Cortex of kidney (tissue), 1 donor: ENCODE results near the gene ISG15.
"Not testable (repeated sequence)": the region's sequence is repeated elsewhere in the genome, so short reads cannot be mapped to it uniquely, and the experiment has no call there.

Experiments
- DNase-seq: peaks from one replicate; lab custom pipeline; 2025; lab: John Stamatoyannopoulos, UW

Gene ISG15

DNA sequence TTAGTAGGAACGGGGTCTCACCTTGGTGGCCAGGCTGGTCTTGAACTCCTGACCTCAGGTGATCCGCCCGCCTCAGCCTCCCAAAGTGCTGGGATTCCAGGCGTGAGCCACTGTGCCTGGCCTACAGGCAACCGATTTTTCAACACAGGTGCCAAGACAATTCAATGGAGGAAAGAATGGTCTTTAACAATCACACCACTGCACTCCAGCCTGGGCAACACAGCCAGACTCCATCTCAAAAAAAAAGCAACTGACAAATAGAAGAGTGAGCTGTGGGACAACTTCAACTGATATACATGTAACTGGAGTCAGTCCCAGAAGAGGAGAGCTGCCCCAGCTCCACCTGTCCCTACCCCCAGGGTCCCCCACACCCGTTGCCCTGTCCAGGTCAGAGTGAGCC, 18.8 kb upstream of the ISG15 start:
- DNase-seq, result not testable (repeated sequence)

DNA sequence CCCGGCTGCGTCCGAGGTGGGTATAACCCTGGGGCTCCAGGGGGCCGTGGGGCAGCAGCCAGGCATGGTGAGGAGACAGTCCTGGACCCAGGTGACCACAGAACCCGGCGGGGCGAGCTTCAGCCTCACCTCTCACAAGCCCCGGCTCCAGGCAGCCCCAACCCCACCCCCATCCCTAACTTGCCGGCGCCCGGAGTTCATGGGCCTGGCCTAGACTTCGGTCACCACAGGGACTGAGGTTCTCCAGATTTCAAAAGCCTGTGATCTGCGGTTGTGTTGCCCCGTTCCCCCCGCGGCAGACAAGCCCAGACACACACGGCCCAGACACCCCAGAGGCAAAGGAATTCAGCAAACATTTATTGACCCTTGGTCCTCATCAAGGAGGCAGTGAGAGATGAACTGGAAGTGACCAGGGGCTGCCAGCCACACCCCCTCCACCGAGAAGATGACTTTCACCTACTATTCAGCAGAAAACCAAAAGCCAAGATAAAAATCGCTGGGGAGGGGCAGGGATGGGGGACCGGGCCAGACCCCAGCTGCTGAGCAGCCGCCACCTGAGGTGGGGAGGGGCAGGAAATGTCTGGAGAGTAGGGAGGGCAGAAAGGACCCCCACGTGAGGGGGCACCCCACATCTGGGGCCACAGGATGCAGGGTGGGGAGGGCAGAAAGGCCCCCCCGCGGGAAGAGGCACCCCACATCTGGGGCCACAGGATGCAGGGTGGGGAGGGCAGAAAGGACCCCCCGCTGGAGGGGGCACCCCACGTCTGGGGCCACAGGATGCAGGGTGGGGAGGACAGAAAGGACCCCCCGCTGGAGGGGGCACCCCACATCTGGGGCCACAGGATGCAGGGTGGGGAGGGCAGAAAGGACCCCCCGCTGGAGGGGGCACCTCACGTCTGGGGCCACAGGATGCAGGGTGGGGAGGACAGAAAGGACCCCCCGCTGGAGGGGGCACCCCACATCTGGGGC, 17.3 kb upstream of the ISG15 start:
- no peak for DNase-seq

DNA sequence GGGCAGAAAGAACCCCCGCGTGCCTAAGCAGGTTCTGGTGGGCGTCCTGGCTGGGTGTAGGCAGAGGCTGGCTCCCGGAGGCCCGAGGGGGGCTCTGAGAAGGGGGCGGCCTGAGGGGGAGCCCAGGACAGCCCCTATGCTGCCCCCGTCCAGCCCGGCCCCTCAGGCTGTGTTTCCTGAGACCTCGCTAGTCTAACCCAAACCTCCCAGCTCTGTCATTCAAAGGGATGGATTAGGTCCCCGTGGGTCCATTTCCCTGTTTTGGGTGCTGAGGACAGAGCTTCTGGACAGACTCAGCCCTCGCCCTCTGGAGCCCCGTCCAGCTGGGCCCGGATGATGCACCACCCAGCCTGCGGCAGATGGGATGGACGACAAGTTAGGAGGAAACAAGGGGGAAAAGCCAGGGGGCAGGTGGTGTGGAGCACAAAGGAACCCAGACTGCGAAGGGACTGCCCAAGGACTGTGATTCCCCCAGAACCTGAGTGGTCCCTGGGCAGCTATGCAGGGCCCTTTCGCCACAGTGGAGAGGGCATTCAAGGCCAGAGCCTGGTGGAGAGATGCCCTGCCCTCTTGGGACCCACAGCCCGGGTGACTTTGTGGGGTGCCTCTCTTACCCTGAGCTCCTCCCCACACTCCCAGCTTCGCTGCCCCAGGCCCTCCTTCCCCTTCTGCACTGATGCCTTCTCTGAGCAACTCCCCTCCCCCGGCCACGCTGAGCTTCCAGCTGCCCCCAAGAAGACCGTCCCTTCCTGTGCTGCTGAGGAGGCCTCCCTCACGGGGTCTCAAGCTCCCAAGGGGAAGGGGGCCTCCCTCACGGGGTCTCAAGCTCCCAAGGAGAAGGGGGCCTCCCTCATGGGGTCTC, 16.2 kb upstream of the ISG15 start:
- DNase-seq, result no peak

- DNase-seq, result no peak
These were observed 15.6 kb upstream of the ISG15 start for GRCh38 chr1:997713-997992.

- no peak for DNase-seq
These were observed 15.1 kb upstream of the ISG15 start for GRCh38 chr1:997993-998744.

DNA sequence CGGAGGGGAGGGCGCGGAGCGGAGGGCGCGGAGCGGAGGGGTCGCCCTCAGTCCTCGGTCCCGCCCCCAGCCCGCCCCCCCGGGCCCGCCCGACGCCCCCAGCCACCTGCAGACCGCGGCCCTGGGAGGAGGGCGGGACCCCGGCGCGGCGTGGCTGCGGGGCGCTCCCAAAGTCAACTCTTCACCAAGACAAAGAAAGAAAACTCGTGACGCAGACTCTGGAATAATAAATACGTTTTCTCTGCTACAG, 14.6 kb upstream of the ISG15 start:
- DNase-seq, result no peak

DNA sequence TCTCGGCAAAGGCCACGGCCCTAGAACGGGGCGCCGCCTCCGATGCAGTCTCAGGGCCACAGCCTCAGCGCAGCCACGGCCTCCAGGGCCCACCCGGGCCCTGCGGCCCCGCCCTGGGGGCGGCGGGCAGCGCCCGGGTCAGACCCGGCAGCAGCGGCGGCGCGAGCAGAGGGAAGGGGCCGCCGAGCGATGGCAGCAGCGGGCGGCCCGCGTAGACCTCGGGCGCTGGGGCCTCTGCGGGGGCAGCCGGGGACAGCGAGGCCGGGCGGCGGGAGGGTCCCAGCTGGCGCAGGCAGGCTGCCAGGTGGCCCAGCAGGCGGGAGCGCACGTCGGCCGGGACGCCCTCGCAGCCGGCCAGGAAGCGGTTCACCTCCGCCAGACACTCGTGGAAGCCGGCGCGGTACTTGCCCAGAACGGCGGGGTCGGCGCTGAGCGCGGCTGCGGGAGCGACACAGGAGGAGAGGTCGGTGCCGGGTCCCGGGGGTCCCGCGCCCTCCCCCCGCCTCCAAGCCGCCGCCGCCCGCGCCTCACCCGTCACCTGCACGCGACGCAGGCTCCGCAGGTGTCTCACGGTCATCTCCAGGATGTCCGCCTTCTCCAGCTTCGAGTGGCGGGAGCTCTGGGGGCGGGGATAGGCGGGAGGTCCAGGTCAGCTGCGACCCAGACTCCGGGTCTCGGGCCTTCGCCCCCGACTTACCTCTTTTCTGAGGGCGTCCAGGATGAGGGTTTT, 14.1 kb upstream of the ISG15 start:
- no peak for DNase-seq

GRCh38 chr1:999725-1000356, 13.5 kb upstream of the ISG15 start, which contains the start of gene HES4:
TSS of gene HES4 (minus strand) at chr1:1000097. CDS start at chr1:999973, 124 bp downstream.
- DNase-seq, result no peak

- DNase-seq, result no peak
These were observed 12.8 kb upstream of the ISG15 start for GRCh38 chr1:1000357-1001056.

DNA sequence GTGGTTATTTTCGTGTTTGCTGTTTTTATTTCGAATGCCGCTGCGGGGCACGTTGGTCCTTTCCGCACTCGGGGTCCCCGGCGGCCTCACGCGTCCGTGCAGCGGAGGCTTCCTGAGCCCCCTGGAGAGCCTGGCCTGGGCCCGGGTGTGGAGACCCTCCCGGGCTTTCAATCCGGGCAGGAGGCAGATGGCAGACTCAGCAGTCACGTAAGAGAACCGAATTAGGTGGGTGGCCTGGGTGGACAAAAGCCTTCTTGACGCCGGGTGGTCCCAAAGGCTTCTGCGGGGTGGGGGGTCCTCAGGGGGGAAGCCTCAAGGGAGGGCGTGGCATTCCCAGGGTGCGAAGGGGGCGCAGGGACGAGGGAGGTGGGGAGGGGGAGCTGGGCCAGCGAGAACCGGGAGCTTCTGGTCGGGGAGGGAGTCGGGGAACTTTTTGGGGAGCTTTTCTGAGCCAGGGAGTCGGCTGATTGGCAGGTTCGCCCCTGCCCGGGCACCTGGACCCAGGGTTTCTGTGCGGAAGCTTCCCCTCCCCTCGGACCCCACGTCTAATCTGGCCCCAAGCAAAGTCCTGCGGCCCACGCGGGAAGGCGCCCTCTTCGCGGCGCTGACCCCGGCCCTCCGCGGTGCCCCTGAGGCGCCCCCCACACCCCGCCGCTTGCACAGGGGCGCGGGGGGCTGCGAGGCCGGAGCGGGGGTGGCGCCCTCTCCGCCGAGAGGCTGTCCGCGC, 12.1 kb upstream of the ISG15 start:
- no peak for DNase-seq

GRCh38 chr1:1003618-1004419, 9.5 kb upstream of the ISG15 start:
- DNase-seq, result no peak

GRCh38 chr1:1004420-1004779, 8.9 kb upstream of the ISG15 start:
- DNase-seq, result no peak

DNA sequence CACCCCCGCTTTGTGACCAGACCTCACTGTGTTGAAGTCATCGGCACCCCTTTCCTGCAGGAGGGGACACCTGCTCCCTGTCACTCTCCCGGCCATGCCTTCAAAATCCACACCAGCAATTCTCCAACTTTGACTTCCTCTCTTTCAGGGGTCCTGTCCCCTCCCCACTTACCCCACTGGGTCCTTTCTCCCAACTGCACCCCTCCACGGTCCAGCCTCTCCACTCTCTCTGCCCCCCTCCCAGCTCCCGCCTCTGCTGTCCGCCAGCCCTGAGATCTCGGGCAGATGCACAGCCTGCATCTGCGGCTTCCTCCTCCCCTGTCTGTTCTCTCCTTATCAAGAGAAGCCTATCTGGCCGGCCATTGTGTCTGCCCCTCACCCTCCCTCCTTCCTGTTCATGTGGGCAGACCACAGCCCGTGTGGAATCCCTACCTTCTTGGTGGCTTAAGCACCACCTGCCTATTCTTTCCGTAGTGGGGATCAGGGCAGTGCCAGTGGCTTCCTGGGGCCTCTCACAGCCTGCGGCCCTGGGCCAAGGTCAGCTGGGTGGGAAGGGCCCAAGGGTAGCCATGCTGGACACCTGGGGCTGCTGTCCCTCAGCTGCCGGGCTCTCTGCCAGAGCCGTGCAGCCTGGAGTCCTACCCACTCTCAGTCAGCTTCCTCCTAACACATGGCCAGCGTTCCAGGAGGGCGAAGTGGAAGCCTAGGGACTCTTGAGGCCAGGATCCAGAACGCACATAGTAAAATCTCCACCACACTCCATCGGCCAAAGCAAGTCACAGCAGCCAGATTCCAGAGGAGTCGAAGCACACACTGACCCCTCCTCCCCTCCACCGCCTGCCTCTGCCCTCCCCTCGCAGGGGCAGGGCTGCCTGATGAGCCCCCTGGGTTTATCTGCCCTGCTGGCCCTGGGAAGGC, 8.3 kb upstream of the ISG15 start:
- DNase-seq, result no peak

DNA sequence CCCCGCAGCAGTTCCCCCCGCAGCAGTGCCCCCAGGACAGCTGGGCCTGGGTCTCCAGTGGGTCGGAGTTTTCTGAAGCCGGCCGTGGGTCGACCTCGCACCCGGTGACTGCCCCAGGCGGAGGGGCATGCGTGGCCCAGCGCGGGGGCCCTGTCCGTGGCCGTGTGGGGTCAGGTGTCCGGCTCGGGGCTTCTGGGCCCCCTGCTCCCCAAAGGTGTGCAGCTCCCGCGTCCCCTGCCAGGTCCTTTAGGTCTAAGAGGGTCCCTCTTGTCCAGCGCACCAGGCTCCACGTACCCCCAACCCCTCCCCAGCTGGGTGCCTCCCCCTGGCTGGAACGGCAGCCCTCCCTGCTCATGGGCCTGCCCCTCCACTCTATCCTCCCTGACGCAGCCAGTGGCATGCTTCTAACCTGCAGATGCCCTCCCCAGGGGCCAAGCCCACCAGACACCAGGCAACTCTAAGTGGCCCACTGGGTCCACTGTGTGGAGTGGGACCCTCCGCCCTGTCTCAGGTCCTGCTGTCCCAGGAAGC, 7.5 kb upstream of the ISG15 start:
- DNase-seq, result no peak

DNA sequence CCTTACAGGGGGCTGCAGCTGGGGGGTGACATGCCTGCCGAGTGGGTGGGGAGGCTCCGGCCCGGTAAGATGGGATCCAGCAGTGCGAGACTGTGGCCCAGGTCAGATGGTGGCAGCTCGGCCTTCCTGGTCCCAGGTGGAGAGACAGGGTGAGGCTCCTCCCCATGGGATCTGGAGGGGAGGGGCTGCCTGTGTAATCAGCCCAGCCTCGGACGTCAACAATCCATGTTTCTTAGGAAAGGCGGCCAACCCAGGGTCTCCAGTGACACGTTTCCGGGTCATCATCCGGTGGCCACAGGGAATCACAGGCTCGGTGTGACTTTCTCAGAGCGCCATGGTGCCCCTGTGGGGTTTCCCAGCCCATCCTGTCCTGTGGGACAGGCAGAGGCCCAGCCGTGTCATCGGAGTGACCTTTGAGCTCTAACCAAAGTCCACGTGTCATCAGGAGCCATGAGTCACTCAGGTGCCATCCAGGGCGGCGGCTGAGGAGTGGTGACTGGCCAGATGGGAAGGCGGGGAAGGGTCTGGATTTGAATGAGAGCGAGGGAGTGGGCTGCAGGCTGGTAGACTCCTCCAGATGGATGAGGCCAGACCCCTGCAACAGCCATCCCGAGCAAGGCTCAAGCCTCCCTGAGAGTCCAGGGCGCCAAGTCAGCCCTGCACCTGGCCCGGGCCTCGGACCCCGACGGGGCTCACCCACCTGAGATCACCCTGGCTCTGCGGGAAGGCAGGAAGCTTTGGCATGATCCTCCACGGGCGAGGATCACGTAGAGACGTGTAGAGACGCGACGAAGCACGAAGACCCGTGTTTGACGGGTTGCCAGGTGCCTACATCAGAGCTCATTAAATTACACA, 6.8 kb upstream of the ISG15 start:
- no peak for DNase-seq

DNA sequence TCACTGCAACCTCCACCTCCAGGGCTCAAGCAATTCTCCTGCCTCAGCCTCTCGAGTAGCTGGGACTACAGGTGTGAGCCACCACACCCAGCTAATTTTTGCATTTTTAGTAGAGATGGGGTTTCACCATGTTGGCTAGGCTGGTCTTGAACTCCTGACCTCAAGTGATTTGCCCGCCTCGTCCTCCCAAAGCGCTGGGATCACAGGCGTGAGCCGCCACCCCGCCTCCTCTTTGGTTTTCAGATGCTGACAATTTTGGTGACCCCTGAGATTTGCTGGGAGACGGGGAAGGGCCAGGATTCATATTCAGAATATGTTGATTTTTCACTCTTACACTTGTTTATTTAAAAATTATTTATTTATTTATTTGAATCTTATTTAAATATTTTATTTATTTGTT, 3.2 kb upstream of the ISG15 start:
- DNase-seq, result not testable (repeated sequence)

DNA sequence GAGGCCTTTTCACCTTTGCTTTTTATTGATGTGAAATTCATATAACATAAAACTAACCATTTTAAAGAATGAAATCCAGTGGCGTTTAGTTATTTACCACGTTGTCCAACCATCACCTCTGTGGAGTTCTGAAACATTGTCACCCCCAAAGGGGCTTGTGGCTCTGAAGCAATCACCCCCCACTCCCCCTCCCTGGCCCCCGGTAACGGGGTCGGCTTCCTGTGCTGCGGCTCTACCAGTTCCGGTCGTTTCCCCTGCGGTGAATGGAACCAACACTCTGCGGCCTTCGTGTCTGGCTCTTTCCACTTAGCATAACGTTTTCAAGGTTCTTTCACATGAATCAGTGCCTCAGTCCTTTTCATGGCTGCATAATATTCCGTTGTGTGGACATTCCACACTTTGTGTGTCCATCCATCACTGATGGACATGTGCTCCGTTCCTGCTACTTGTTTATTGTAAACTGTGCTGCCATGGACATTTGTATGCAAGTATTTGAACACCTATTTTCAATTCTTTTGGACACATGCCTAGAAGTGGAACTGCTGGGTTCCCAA, 1.8 kb upstream of the ISG15 start:
- no peak for DNase-seq
